HG02798 (cell line): ENCODE measurements around the gene SENP6.

Experiments
- ATAC-seq: cut with Tn5 transposase; IDR thresholded peaks from one replicate; pipeline ENCODE4 v1.9.1; 2021; ENCODE audit warnings: mild to moderate bottlenecking; ENCODE audit not compliant: unreplicated experiment, poor library complexity

SENP6 gene

GRCh38 chr6:75746221-75746620, 144.5 kb downstream of the SENP6 start:
- ATAC-seq = no peak

DNA sequence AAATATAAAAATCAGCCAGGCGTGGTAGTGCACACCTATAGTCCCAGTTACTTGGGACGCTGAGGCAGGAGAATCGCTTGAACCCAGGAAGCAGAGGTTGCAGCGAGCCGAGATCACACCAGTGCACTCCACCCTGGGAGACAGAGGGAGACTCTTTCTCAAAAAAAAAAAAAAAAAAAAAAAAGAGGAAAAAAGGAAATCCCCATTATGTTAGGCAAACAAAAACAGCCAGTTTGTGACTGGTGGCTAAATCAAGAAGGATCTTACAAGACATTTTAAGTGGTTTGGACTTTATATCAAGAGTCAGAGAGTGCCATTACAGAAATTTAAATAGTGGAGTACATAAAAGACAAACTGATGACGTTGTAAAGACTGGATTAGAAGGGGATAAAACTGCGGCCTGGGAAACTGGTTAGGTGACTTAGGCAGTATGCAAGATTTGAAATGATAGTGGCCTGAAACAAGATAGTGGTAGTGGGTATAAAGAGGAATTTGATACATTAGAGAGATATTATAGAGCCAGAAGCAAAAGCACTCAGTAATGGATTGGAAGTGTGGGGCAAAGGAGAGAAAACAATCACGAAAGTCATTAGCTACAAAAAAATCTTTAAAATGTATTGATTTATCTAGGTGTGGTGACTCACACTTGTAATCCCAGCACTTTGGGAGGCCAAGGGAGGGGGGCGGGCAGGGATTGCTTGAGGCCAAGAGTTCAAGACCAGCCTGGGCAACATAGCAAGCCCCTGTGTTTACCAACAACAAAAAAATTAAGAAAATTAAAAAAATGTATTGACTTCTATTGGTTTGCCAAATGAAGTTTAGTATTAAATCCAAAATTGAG, 145.7 kb downstream of the SENP6 start:
- ATAC-seq = no peak

DNA sequence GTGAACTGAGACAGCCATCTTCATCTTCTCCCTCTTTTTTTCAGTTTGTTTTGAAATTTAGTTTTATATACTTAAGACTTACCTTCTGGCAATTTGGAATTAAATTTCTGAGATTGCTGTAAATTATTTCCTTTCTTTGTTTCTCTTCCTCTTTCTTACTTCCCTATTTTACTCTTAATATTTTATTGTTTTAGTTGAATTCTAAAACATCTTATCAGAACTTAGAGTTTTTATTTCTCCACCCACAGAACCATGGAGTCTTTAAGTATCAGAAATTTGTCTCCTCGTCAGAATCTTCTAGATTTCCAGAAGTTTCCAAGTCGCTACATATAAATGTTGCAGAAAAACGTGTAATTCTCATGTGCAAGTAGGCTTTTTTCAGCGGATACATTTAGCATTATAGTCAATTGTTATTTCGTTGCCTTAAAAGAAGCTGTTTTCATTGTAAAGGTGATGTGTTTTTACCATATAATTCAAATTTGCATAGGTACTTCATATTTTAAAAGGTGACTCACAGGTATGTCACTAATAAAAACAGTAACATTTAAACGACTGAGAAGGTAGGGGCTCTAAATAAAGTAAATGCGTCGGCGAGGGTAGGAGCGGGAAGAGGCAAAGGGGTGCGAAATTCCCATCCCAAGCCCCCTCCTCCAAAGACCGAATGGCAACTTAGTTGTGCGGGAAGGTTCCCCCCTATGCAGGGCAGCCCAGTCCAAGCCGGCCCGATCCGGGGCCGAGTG, 146.5 kb downstream of the SENP6 start:
- ATAC-seq = no peak

- peak; percentile 91 for ATAC-seq
These were observed 147.3 kb downstream of the SENP6 start, which contains the start of gene MYO6 for GRCh38 chr6:75748743-75749538. Gene MYO6 (plus strand): TSS chr6:75749239. CDS start chr6:75817548, 68,309 bp downstream.

GRCh38 chr6:75751443-75751842, 149.8 kb downstream of the SENP6 start:
- ATAC-seq = no peak

GRCh38 chr6:75752365-75752764, 150.7 kb downstream of the SENP6 start:
- no peak for ATAC-seq

- no peak for ATAC-seq
These were observed 154.0 kb downstream of the SENP6 start for GRCh38 chr6:75755704-75756103.

DNA sequence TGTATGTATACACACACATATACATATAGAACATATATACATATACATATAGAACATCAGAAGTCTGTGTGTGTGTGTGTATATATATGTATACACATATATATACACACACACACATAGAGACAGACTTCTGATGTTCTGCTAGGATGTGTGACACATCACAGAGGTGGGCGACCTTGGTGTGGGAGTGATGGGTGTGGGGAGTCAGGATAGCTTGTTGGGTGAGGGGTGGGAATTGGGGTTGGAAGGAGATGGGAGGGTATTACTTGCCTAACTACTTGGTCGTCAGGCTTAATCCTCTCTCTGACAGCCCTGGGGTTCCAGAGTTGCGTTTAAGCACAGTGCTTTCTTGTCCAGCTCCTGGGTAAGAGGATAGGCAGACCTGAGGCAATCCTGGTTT, 155.6 kb downstream of the SENP6 start:
- ATAC-seq = no peak

- no peak for ATAC-seq
These were observed 156.4 kb downstream of the SENP6 start for GRCh38 chr6:75758061-75758460.

DNA sequence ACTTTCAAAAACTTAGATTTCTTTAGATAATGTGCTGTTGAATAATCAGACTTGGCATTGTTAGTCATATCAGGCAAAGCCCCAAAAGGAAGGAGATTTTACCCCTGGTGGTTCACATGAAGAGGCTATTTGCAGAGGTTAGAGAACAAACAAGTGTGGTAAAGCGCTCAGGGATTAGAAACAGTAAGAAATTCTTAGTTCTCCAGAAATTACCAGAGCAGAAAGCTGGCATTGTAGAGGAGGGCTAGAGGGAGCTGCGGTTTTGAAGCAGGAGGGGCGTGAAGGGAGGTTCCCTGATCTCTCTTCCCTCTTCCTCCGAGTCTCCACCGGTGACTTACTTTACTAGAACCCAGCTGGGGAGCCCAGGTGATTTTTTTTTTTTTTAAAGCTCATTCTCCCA, 157.5 kb downstream of the SENP6 start:
- no peak for ATAC-seq

DNA sequence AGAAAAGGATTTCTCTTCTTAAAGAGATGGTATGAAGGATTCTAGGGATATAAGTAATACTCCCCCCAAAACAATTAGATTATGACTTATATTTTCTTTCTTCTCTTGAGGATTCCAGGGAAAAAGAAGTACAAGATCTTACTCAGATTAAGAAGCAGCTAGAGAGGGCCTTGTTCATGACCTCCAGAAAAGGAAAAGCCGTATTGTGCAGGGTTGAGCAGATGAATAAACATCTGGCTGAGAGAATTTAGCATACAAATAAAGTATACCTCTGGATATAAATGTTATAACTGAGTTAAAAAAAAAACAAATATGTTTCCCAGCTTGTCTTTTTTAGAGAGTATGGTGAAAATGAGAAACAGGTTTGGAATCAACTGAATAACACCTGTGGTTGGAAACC, 158.6 kb downstream of the SENP6 start:
- no peak for ATAC-seq

DNA sequence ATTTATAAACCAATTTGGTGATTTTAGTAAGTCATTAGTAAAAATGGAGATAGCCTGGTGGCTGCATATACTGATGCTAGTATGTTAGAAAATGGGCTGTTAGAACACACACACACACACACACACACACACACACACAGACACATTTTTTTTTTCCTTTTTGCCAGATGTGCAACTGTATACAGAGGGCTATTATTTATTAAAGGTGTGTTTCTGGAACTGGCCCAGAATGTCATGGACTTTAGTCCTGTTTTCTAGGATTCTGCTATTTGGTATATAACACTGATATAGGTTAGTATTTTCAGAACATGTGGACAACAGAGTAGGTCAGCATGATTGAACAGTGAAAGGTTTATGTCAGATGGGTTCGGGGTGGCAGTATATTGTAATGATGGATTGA, 159.8 kb downstream of the SENP6 start:
- no peak for ATAC-seq

DNA sequence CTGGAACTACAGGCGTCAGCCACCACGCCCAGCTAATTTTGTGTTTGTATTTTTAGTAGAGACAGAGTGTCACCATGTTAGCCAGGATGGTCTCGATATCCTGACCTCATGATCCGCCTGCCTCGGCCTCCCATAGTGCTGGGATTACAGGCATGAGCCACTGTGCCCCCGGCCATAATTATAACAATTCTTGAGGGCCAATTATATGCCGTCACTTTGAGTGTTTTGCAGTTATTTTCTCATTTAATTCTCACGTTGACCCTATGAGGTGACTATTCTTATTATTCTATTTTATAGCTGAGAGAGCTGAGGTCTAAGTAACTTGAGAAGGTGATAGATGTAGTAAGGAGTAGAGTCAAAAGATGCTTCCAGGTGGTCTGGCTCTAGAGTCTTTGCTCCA, 160.4 kb downstream of the SENP6 start:
- no peak for ATAC-seq

- no peak for ATAC-seq
These were observed 164.7 kb downstream of the SENP6 start for GRCh38 chr6:75766387-75766786.
